ENCODE data around the gene LBHD2.

DNA sequence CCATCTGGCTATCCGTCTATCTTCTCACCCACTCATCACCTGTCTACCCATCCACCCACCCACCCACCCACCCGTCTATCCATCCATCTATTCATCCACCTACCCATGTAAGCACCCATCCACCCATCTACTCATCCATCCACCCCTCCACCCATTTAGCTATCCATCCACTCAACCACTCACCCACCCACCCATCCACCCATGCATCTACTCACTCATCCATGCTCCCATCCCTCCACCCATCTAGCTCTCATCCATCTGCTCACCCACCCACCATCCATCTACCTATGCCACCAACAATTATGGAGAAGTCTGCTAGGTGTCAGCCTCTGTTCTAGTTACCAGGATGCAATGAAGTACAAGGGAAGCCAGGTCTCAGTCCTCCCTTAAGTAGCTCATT lies 50.4 kb downstream of the LBHD2 start:
- TF ChIP-seq CTCF (IDR thresholded peaks at IDR 0.05 in 2 of 3, conservative IDR thresholded peaks at IDR 0.05 in 1 of 3; ENCODE audit: borderline replicate concordance in 1 of 3, insufficient read depth in 1 of 3, low read depth in 2 of 3, low read length in 2 of 3) (no peak), POLR2AphosphoS5 (IDR thresholded peaks at IDR 0.05; ENCODE audit: low read depth, low read length) (no peak), SP1 (IDR thresholded peaks at IDR 0.05; ENCODE audit: low read depth) (no peak), RAD21 (IDR thresholded peaks at IDR 0.05; ENCODE audit: low read depth) (no peak), POLR2A (IDR thresholded peaks at IDR 0.05; ENCODE audit: borderline replicate concordance, extremely low read depth, insufficient read depth, insufficient read length) (no peak), CEBPB (IDR thresholded peaks at IDR 0.05; ENCODE audit: low read depth) (no peak)
- TF ChIP-seq, protein P1, sequence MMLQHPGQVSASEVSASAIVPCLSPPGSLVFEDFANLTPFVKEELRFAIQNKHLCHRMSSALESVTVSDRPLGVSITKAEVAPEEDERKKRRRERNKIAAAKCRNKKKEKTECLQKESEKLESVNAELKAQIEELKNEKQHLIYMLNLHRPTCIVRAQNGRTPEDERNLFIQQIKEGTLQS (IDR thresholded peaks at IDR 0.05), result no peak
